GM23338 (cell line): ENCODE data around the gene ADCY7. TPM values are rescaled to one million over a fixed set of nuclear protein-coding genes. Genes with fewer than 3 reads are reported as not detected.

Experiments used
- ATAC-seq: fragments of 200-7000 bp; cut with Tn5 transposase; 3 replicates; pipeline ENCODE4 v1.9.1; 2020
- DNase-seq: peaks from one replicate; pipeline ENCODE4 v3.0.0-alpha.2; 2015; ENCODE audit warnings: low spot score
- H2AFZ ChIP-seq: fragments of 200-600 bp; sonication (generic); 2 replicates; pipeline ENCODE4 v1.8.0; 2016; ENCODE audit warnings: antibody characterized with exemption, mild to moderate bottlenecking, moderate library complexity
- H3F3A ChIP-seq: fragments of 200-600 bp; sonication (generic); replicated peaks from 2 replicates; pipeline ENCODE4 v1.8.0; 2017; ENCODE audit warnings: antibody characterized with exemption, mixed run types, low read depth
- H3K27ac ChIP-seq: fragments of 200-600 bp; sonication (generic); 2 replicates; pipeline ENCODE4 v1.6.1; 2016; ENCODE audit warnings: low read depth
- H3K27me3 ChIP-seq: fragments of 200-600 bp; sonication (generic); 2 replicates; pipeline ENCODE4 v1.8.0; 2016; ENCODE audit warnings: mild to moderate bottlenecking, mixed run types, moderate library complexity; ENCODE audit not compliant: insufficient read depth
- H3K36me3 ChIP-seq: fragments of 200-600 bp; sonication (generic); 2 replicates; pipeline ENCODE4 v1.8.0; 2016; ENCODE audit warnings: mild to moderate bottlenecking; ENCODE audit not compliant: insufficient read depth
- H3K4me1 ChIP-seq: fragments of 200-600 bp; sonication (generic); 2 replicates; pipeline ENCODE4 v1.8.0; 2016; ENCODE audit warnings: mild to moderate bottlenecking, moderate library complexity; ENCODE audit not compliant: insufficient read depth
- H3K4me2 ChIP-seq: fragments of 200-600 bp; sonication (generic); 2 replicates; pipeline ENCODE4 v1.7.1; 2017; ENCODE audit warnings: mixed run types
- H3K4me3 ChIP-seq: fragments of 200-600 bp; sonication (generic); 2 replicates; pipeline ENCODE4 v1.6.1; 2016; ENCODE audit warnings: mixed run types
- H3K79me2 ChIP-seq: fragments of 200-600 bp; sonication (generic); replicated peaks from 2 replicates; pipeline ENCODE4 v1.8.0; 2017; ENCODE audit warnings: mild to moderate bottlenecking; ENCODE audit not compliant: insufficient read depth
- H3K9me2 ChIP-seq: fragments of 200-600 bp; sonication (generic); 2 replicates; pipeline ENCODE4 v1.8.0; 2017; ENCODE audit not compliant: insufficient read depth
- H4K20me1 ChIP-seq: fragments of 200-600 bp; sonication (generic); replicated peaks from 2 replicates; pipeline ENCODE4 v1.8.0; 2017; ENCODE audit warnings: mild to moderate bottlenecking; ENCODE audit not compliant: insufficient read depth
- H3K27ac Mint-ChIP-seq: 2 replicates; pipeline ENCODE4 v1.8.0; 2020; ENCODE audit warnings: inconsistent platforms, mild to moderate bottlenecking, moderate library complexity, mixed read lengths
- H3K27me3 Mint-ChIP-seq: 3 replicates; pipeline ENCODE4 v1.8.0; 2022; ENCODE audit warnings: low read depth, mild to moderate bottlenecking, moderate library complexity, mixed read lengths, inconsistent platforms; ENCODE audit not compliant: insufficient read depth, poor library complexity
- H3K36me3 Mint-ChIP-seq: 3 replicates; pipeline ENCODE4 v1.8.0; 2021; ENCODE audit warnings: low read depth, mild to moderate bottlenecking, inconsistent platforms, moderate library complexity, mixed read lengths
- H3K4me1 Mint-ChIP-seq: 3 replicates; pipeline ENCODE4 v1.8.0; 2020; ENCODE audit warnings: mild to moderate bottlenecking, inconsistent platforms, mixed read lengths
- H3K4me3 Mint-ChIP-seq: 3 replicates; pipeline ENCODE4 v1.8.0; 2021; ENCODE audit warnings: moderate library complexity, mild to moderate bottlenecking, inconsistent platforms, mixed read lengths
- H3K9me3 Mint-ChIP-seq: 3 replicates; pipeline ENCODE4 v1.8.0; 2020; ENCODE audit warnings: moderate library complexity, mild to moderate bottlenecking, inconsistent platforms, mixed read lengths
- CREB1 ChIP-seq: fragments of 250-450 bp; sonication (Bioruptor Pico); IDR thresholded peaks from 2 replicates; pipeline ENCODE4 v1.5.0; 2020; ENCODE audit warnings: low read depth, mild to moderate bottlenecking, moderate library complexity
- EZH2 ChIP-seq: fragments of 200-600 bp; sonication (generic); IDR thresholded peaks from one replicate; pipeline ENCODE4 v1.8.0; 2017; ENCODE audit warnings: antibody characterized with exemption, mild to moderate bottlenecking, low read depth; ENCODE audit not compliant: unreplicated experiment
- EZH2phosphoT487 ChIP-seq: fragments of 200-600 bp; sonication (generic); IDR thresholded peaks from one replicate; pipeline ENCODE4 v1.8.1; 2018; ENCODE audit warnings: antibody characterized with exemption; ENCODE audit not compliant: unreplicated experiment
- JUNB ChIP-seq: IDR thresholded peaks from one replicate; pipeline ENCODE4 v1.6.1; 2016; ENCODE audit warnings: antibody characterized with exemption; ENCODE audit not compliant: unreplicated experiment
- POLR2AphosphoS5 ChIP-seq: IDR thresholded peaks from 2 replicates; pipeline ENCODE4 v1.6.1; 2016; ENCODE audit warnings: antibody characterized with exemption, low read depth
- ZNF331 ChIP-seq: fragments of 250-450 bp; sonication (Bioruptor Pico); IDR thresholded peaks from 2 replicates; pipeline ENCODE4 v1.5.0; 2020; ENCODE audit warnings: low read depth, mild to moderate bottlenecking, moderate library complexity
- polyA plus RNA-seq: library from polyadenylated mRNA; unstranded; fragments of >200 nt; fragmentation: Nextera tagmentation; extraction: Ambion mirVana; gene quantifications from 2 replicates; pipeline ENCODE4 v1.2.1, GENCODE V29; 2016
- total RNA-seq: library from RNA; depleted of rRNA; stranded (reverse); fragments of >200 nt; shearing (Covaris generic); gene quantifications from 2 replicates; pipeline ENCODE4 v1.2.3, GENCODE V29; 2014
- TF ChIP-seq, protein P1 (sequence below): fragments of 250-450 bp; sonication (Bioruptor Pico); IDR thresholded peaks from 2 replicates; pipeline ENCODE4 v1.5.0; 2020; ENCODE audit warnings: mild to moderate bottlenecking, moderate library complexity
- TF ChIP-seq, protein P2 (sequence below), 2 experiments: fragments of 200-600 bp in 1 of 2; sonication (generic) in 1 of 2; conservative IDR thresholded peaks; 2 replicates each; pipeline versions ENCODE4 v1.5.1 to v1.6.1; 2016 to 2017; ENCODE audit warnings: antibody characterized with exemption in 2 of 2, low read depth in 2 of 2, mild to moderate bottlenecking in 2 of 2, moderate library complexity in 1 of 2
- TF ChIP-seq, protein P3 (sequence below): IDR thresholded peaks from one replicate; pipeline ENCODE4 v1.6.1; 2018; ENCODE audit warnings: antibody characterized with exemption; ENCODE audit not compliant: unreplicated experiment

The ADCY7 gene
- total and polyA plus RNA-seq, 2 experiments from 2014 or later, result 2.4 to 10.5 TPM

DNA sequence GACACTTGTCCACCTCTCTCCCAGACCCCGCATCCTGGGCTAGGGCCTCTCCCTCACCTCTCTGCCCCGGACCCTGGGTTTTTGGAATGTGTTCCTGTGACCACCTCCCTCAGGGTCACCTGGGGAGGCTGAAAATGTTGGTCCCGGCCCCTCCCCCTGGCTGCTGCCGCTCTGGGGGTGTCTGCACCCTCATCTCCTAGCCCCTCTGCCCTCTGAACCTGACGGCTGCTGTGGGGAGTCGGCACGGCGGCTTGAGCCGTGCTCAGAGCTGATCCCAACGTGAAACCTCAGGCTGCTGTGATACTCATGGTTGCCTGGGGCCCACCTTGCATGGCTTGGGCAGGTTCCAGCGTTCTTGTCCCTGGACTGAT lies 42.8 kb downstream of the ADCY7 start:
- DNase-seq, result no peak
- H3K79me2 ChIP-seq, result no peaks in the 10 kb centered on the region
- TF ChIP-seq EZH2phosphoT487, result no peak

DNA sequence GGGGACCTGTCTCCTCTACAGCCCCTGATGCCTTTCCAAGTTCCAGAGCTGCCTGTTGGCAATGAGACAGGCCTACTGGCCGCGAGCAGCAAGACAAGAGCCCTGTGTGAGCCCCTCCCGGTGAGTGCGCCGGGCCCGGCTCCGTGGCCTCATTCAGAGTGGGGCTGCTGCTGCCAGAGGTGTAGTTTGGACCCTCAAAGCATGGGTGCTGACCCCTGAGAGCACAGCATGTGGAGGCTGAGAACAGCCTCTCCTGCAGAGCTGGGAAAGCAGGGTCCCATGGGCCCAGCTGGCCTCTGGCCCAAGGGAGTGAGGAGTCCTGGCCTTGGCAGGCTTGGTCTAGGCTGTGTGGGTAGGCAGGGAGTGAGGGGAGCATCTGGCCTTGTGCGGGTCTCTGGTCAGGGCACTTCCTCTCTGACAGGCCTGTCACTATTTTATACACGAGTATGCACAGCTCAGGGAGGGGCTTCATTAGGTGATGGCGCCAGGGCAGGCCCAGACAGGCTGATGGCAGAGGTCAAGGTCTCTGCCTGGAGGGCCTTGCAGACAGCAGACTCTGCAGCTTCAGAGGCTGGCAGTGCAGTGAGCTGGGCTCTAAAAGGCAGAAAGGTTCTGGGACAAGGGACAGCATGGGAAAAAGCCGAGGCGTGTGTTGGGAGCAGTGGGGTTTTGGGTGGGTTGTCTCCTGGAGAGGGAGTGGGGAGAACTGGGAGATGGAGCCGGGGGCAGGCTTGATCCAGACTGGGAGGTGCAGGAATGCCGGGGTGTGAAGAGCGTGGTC lies 43.4 kb downstream of the ADCY7 start:
- Histone ChIP-seq H3F3A (no peaks in the 10 kb centered on the region), H3K4me2 (no peak overlapping the region), H3K27me3 (no peaks in the 10 kb centered on the region), H3K36me3 (no peaks in the 10 kb centered on the region), H2AFZ (no peak overlapping the region), H3K79me2 (no peaks in the 10 kb centered on the region), H4K20me1 (no peaks in the 10 kb centered on the region), H3K9me2 (no peaks in the 10 kb centered on the region), H3K4me3 (no peak overlapping the region), H3K4me1 (no peaks in the 10 kb centered on the region), H3K27ac (no peak overlapping the region)
- Mint-ChIP-seq H3K27me3 (peaks cover 19% of the 10 kb centered on the region), H3K36me3 (peaks cover under 1% of the 10 kb centered on the region), H3K9me3 (no peaks in the 10 kb centered on the region), H3K4me3 (no peak overlapping the region), H3K4me1 (no peaks in the 10 kb centered on the region), H3K27ac (peak overlapping the region; percentile 74; the same call in 1 of the 2 replicates)
- no peak for DNase-seq
- peak; percentile 16 for ATAC-seq
- TF ChIP-seq, protein P1, sequence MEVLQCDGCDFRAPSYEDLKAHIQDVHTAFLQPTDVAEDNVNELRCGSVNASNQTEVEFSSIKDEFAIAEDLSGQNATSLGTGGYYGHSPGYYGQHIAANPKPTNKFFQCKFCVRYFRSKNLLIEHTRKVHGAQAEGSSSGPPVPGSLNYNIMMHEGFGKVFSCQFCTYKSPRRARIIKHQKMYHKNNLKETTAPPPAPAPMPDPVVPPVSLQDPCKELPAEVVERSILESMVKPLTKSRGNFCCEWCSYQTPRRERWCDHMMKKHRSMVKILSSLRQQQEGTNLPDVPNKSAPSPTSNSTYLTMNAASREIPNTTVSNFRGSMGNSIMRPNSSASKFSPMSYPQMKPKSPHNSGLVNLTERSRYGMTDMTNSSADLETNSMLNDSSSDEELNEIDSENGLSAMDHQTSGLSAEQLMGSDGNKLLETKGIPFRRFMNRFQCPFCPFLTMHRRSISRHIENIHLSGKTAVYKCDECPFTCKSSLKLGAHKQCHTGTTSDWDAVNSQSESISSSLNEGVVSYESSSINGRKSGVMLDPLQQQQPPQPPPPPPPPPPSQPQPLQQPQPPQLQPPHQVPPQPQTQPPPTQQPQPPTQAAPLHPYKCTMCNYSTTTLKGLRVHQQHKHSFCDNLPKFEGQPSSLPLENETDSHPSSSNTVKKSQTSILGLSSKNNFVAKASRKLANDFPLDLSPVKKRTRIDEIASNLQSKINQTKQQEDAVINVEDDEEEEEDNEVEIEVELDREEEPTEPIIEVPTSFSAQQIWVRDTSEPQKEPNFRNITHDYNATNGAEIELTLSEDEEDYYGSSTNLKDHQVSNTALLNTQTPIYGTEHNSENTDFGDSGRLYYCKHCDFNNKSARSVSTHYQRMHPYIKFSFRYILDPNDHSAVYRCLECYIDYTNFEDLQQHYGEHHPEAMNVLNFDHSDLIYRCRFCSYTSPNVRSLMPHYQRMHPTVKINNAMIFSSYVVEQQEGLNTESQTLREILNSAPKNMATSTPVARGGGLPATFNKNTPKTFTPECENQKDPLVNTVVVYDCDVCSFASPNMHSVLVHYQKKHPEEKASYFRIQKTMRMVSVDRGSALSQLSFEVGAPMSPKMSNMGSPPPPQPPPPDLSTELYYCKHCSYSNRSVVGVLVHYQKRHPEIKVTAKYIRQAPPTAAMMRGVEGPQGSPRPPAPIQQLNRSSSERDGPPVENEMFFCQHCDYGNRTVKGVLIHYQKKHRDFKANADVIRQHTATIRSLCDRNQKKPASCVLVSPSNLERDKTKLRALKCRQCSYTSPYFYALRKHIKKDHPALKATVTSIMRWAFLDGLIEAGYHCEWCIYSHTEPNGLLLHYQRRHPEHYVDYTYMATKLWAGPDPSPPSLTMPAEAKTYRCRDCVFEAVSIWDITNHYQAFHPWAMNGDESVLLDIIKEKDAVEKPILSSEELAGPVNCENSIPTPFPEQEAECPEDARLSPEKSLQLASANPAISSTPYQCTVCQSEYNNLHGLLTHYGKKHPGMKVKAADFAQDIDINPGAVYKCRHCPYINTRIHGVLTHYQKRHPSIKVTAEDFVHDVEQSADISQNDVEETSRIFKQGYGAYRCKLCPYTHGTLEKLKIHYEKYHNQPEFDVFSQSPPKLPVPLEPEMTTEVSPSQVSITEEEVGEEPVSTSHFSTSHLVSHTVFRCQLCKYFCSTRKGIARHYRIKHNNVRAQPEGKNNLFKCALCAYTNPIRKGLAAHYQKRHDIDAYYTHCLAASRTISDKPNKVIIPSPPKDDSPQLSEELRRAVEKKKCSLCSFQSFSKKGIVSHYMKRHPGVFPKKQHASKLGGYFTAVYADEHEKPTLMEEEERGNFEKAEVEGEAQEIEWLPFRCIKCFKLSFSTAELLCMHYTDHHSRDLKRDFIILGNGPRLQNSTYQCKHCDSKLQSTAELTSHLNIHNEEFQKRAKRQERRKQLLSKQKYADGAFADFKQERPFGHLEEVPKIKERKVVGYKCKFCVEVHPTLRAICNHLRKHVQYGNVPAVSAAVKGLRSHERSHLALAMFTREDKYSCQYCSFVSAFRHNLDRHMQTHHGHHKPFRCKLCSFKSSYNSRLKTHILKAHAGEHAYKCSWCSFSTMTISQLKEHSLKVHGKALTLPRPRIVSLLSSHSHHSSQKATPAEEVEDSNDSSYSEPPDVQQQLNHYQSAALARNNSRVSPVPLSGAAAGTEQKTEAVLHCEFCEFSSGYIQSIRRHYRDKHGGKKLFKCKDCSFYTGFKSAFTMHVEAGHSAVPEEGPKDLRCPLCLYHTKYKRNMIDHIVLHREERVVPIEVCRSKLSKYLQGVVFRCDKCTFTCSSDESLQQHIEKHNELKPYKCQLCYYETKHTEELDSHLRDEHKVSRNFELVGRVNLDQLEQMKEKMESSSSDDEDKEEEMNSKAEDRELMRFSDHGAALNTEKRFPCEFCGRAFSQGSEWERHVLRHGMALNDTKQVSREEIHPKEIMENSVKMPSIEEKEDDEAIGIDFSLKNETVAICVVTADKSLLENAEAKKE (CRISPR knock-in tag), result no peak
- TF ChIP-seq EZH2phosphoT487 (no peak), ZNF331 (CRISPR knock-in tag) (no peak), POLR2AphosphoS5 (no peak), CREB1 (CRISPR knock-in tag) (no peak), JUNB (no peak), EZH2 (no peak)
- TF ChIP-seq, protein P2, sequence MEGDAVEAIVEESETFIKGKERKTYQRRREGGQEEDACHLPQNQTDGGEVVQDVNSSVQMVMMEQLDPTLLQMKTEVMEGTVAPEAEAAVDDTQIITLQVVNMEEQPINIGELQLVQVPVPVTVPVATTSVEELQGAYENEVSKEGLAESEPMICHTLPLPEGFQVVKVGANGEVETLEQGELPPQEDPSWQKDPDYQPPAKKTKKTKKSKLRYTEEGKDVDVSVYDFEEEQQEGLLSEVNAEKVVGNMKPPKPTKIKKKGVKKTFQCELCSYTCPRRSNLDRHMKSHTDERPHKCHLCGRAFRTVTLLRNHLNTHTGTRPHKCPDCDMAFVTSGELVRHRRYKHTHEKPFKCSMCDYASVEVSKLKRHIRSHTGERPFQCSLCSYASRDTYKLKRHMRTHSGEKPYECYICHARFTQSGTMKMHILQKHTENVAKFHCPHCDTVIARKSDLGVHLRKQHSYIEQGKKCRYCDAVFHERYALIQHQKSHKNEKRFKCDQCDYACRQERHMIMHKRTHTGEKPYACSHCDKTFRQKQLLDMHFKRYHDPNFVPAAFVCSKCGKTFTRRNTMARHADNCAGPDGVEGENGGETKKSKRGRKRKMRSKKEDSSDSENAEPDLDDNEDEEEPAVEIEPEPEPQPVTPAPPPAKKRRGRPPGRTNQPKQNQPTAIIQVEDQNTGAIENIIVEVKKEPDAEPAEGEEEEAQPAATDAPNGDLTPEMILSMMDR (conservative IDR thresholded peaks at IDR 0.05; ENCODE audit: low read depth in 2 of 2), result no peak
- TF ChIP-seq, protein P3, sequence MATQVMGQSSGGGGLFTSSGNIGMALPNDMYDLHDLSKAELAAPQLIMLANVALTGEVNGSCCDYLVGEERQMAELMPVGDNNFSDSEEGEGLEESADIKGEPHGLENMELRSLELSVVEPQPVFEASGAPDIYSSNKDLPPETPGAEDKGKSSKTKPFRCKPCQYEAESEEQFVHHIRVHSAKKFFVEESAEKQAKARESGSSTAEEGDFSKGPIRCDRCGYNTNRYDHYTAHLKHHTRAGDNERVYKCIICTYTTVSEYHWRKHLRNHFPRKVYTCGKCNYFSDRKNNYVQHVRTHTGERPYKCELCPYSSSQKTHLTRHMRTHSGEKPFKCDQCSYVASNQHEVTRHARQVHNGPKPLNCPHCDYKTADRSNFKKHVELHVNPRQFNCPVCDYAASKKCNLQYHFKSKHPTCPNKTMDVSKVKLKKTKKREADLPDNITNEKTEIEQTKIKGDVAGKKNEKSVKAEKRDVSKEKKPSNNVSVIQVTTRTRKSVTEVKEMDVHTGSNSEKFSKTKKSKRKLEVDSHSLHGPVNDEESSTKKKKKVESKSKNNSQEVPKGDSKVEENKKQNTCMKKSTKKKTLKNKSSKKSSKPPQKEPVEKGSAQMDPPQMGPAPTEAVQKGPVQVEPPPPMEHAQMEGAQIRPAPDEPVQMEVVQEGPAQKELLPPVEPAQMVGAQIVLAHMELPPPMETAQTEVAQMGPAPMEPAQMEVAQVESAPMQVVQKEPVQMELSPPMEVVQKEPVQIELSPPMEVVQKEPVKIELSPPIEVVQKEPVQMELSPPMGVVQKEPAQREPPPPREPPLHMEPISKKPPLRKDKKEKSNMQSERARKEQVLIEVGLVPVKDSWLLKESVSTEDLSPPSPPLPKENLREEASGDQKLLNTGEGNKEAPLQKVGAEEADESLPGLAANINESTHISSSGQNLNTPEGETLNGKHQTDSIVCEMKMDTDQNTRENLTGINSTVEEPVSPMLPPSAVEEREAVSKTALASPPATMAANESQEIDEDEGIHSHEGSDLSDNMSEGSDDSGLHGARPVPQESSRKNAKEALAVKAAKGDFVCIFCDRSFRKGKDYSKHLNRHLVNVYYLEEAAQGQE, result no peak

More for the DNA sequence above, 42.8 kb downstream of the ADCY7 start:
- ATAC-seq, result no peak
- no peak overlapping the region for H3K27ac Mint-ChIP-seq
- no peak overlapping the region for H3K4me3 Mint-ChIP-seq
- H3K36me3 Mint-ChIP-seq, result no peaks in the 10 kb centered on the region; the same call in 1 of the 3 replicates
- H3K36me3 ChIP-seq, result no peaks in the 10 kb centered on the region
- no peaks in the 10 kb centered on the region for H3K9me3 Mint-ChIP-seq
- no peak overlapping the region for H3K27ac ChIP-seq
- H3K9me2 ChIP-seq, result no peaks in the 10 kb centered on the region
- H3K27me3 ChIP-seq, result no peaks in the 10 kb centered on the region
- H2AFZ ChIP-seq, result no peak overlapping the region
- no peak overlapping the region for H3K4me3 ChIP-seq
- H3K4me1 ChIP-seq, result no peaks in the 10 kb centered on the region
- H3K4me2 ChIP-seq, result no peak overlapping the region
- no peaks in the 10 kb centered on the region for H3F3A ChIP-seq
- H4K20me1 ChIP-seq, result no peaks in the 10 kb centered on the region
- H3K27me3 Mint-ChIP-seq, result peaks cover 19% of the 10 kb centered on the region
- H3K4me1 Mint-ChIP-seq, result no peaks in the 10 kb centered on the region
